GM12873 (cell line): Measurements from ENCODE around the gene ABCB11.

Experiments
- TF ChIP-seq, protein P1 (sequence below): IDR thresholded peaks from 2 replicates; pipeline ENCODE4 v1.5.1; 2012; ENCODE audit warnings: low read depth, mild to moderate bottlenecking, moderate library complexity, low read length, control low read depth; ENCODE audit not compliant: insufficient read depth; ENCODE audit errors: missing control alignments

The ABCB11 gene

DNA sequence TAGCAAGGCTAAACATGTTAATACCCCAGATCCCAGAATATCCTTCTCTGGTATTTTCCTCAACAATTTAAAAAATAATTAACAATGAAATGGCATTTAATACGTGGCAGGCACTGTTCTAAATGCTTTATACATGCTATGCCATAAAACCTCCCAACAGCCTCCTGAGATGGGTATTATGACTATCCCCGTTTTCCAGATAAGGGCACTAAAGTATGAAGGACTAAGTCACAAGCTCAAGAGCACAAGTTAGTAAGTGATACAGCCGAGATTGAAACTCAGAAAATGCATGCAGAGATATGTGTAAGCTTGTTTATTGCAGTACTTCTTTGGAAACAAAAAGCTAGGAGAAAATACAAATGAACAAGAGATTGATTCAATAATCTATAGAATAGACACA lies 8.0 kb downstream of the ABCB11 start:
- TF ChIP-seq, protein P1, sequence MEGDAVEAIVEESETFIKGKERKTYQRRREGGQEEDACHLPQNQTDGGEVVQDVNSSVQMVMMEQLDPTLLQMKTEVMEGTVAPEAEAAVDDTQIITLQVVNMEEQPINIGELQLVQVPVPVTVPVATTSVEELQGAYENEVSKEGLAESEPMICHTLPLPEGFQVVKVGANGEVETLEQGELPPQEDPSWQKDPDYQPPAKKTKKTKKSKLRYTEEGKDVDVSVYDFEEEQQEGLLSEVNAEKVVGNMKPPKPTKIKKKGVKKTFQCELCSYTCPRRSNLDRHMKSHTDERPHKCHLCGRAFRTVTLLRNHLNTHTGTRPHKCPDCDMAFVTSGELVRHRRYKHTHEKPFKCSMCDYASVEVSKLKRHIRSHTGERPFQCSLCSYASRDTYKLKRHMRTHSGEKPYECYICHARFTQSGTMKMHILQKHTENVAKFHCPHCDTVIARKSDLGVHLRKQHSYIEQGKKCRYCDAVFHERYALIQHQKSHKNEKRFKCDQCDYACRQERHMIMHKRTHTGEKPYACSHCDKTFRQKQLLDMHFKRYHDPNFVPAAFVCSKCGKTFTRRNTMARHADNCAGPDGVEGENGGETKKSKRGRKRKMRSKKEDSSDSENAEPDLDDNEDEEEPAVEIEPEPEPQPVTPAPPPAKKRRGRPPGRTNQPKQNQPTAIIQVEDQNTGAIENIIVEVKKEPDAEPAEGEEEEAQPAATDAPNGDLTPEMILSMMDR: no peak

- TF ChIP-seq, protein P1: no peak
Observed at GRCh38 chr2:169018390-169018789, 12.7 kb downstream of the ABCB11 start.

GRCh38 chr2:169015943-169016342 lies 15.2 kb downstream of the ABCB11 start:
- TF ChIP-seq, protein P1: no peak

- TF ChIP-seq, protein P1: no peak
Observed at GRCh38 chr2:169014780-169015179, 16.3 kb downstream of the ABCB11 start.

DNA sequence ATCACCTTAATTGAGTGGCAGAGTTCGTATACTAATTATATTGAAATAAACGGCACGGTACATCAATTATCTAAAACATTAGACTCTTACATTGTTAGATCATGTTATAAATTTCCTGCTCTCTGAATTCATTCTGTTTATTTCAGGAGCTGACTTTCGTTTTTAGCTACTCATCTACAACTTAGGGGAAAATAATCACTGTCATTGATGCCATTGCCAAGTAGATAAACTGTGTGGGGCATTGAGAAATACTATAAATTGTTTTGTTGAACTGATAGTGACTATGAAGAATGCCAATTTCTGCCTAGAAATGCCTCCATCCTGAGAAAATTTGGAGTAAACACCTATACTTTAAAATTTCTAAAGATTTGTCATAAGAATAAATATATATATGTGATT lies 17.5 kb downstream of the ABCB11 start:
- TF ChIP-seq, protein P1: no peak

- TF ChIP-seq, protein P1: no peak
Observed at GRCh38 chr2:169012812-169013627, 18.1 kb downstream of the ABCB11 start.

GRCh38 chr2:169011698-169012097 lies 19.4 kb downstream of the ABCB11 start:
- TF ChIP-seq, protein P1: no peak
